MM.1S (cell line): Measurements from ENCODE around the gene GDF7.

Source experiments
- CTCF ChIP-seq: fragments of 300-600 bp; sonication (generic); IDR thresholded peaks from 2 replicates; pipeline ENCODE4 v1.5.1; 2016; ENCODE audit warnings: antibody characterized with exemption, low read length, mixed read lengths
- EZH2 ChIP-seq: fragments of 300-600 bp; sonication (generic); optimal IDR thresholded peaks from 2 replicates; pipeline ENCODE3; 2017; ENCODE audit warnings: low read depth, mild to moderate bottlenecking, antibody characterized with exemption, low read length, mixed read lengths
- EZH2phosphoT487 ChIP-seq: fragments of 300-600 bp; sonication (generic); IDR thresholded peaks from 2 replicates; pipeline ENCODE4 v1.6.1; 2018; ENCODE audit warnings: antibody characterized with exemption, low read length

- TF ChIP-seq CTCF (no peak), EZH2phosphoT487 (no peak), EZH2 (no peak)
These were observed 4.2 kb downstream of the GDF7 start for GRCh38 chr2:20671036-20671735.
